HG02852 (cell line): Measurements from ENCODE around the gene STIP1.
A peak's percentile ranks its signal among the peaks of the same experiment; 100 is the strongest.

Source experiments
- ATAC-seq: cut with Tn5 transposase; IDR thresholded peaks from one replicate; pipeline ENCODE4 v1.9.1; 2021; ENCODE audit warnings: mild to moderate bottlenecking, moderate library complexity; ENCODE audit not compliant: unreplicated experiment

The STIP1 gene

DNA sequence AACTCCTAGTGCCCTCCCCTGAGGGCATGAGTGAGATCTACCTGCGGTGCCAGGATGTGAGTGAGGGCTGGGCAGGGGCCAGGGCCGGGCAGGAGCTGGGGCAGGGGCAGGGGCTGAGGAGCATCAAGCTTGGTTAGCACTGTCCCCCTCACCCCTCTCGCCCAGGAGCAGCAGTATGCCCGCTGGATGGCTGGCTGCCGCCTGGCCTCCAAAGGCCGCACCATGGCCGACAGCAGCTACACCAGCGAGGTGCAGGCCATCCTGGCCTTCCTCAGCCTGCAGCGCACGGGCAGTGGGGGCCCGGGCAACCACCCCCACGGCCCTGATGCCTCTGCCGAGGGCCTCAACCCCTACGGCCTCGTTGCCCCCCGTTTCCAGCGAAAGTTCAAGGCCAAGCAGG, 34.3 kb downstream of the STIP1 start:
- no peak for ATAC-seq

GRCh38 chr11:64220798-64221197, 34.8 kb downstream of the STIP1 start:
- ATAC-seq: no peak

DNA sequence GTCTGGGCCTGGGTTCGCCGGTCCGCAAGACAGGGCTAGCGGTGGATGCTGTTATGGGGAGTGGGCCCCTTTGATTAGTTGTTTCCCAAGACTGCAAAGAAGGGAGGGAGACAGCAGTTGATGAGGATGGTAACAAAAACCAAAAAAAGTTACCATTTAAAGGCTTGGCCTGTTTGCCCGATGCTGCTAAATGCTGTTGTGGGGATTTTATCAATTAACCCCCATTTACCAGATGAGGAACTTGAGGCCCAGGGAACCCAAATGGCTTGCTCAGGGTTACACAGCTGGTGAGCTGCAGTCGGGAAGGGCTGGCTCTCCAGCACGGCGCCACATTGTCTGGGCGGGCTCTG, 36.7 kb downstream of the STIP1 start:
- ATAC-seq: no peak

DNA sequence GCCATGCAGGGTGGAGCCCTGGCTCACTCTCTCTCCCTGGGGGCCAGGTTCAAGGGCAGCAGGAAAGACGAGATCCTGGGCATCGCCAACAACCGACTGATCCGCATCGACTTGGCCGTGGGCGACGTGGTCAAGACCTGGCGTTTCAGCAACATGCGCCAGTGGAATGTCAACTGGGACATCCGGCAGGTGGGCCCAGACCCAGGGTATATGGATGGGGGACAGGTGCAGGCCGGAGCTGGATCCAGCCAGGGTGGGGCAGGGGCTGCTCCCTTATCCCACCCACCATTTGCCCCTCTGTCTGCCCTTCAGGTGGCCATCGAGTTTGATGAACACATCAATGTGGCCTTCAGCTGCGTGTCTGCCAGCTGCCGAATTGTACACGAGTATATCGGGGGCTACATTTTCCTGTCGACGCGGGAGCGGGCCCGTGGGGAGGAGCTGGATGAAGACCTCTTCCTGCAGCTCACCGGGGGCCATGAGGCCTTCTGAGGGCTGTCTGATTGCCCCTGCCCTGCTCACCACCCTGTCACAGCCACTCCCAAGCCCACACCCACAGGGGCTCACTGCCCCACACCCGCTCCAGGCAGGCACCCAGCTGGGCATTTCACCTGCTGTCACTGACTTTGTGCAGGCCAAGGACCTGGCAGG, 37.2 kb downstream of the STIP1 start:
- no peak for ATAC-seq

- ATAC-seq: no peak
Measured at GRCh38 chr11:64224151-64224890, 38.4 kb downstream of the STIP1 start.

- ATAC-seq: no peak
Measured at GRCh38 chr11:64224891-64225607, 39.1 kb downstream of the STIP1 start.

- ATAC-seq: peak; percentile 57
Measured at GRCh38 chr11:64225608-64226506, 39.9 kb downstream of the STIP1 start, which contains the start of the genes NUDT22 and TRPT1. NUDT22 (plus strand) TSS chr11:64226274; CDS start chr11:64226653, 379 bp downstream. TRPT1 (minus strand) TSS chr11:64226186; CDS start chr11:64225860, 326 bp downstream.

DNA sequence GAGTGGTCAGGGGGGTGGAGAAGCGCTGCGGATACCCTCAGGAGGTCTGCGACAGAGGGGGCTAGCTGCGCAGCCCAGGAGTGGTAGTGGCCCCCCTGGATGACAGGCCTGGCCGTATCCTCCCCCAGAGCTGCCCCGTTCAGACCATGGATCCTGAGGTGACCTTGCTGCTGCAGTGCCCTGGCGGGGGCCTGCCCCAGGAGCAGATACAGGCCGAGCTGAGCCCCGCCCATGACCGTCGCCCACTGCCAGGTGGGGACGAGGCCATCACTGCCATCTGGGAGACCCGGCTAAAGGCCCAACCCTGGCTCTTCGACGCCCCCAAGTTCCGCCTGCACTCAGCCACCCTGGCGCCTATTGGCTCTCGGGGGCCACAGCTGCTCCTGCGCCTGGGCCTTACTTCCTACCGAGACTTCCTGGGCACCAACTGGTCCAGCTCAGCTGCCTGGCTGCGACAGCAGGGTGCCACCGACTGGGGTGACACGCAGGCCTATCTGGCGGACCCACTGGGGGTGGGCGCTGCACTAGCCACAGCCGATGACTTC, 40.6 kb downstream of the STIP1 start:
- no peak for ATAC-seq

DNA sequence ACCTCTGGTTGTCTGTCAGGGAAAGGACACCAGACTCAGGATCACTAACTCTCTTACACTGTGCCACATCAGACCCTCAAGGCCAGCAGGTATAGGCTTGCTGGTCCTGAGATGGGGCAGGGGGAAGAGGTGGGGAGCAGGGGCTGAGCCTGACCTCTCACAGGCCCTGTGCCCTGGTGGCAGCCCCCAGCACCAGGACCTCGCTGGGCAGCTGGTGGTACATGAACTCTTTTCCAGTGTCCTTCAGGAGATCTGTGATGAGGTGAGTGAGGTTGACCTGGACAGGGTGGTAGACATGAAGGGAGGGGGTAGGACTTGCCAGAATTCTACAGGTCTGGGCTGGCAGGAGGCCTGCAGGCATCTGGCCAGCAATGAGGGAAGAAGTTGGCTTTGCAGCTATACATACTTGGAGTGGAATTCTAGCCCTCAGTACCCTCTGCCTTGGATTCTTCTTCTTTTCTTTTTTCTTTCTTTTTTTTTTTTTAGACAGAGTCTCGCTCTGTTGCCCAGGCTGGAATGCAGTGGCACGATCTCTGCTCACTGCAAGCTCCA, 41.5 kb downstream of the STIP1 start:
- no peak for ATAC-seq

DNA sequence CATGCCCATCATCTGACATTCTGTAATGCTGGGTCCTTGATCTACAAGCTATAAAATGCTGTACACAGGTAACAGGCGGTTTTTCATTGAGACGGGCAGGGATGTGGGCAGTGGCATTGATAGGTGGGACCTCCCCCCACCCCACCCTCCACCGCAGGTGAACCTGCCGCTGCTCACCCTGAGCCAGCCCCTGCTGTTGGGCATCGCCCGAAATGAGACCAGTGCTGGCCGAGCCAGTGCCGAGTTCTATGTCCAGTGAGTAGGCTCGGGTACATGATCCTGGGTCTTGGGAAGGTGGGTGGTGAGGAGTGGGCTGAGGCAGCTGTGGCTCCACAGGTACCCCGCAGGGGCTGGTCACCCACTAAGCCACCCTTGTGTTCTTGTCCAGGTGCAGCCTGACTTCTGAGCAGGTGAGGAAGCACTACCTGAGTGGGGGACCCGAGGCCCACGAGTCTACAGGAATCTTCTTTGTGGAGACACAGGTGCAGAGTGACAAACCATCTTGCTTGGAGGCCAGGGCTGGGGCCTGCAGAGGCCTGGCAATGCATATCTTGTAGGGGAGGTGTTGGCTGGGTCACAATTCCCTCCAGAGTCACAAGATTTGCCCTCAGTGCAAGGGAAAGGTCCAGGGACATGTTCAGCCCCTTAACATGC, 43.2 kb downstream of the STIP1 start:
- ATAC-seq: no peak

GRCh38 chr11:64229744-64230170, 43.8 kb downstream of the STIP1 start:
- ATAC-seq: no peak

- ATAC-seq: peak; percentile 42
Measured at GRCh38 chr11:64230171-64230984, 44.4 kb downstream of the STIP1 start, which contains the start of gene DNAJC4. DNAJC4 (plus strand) TSS chr11:64230548; CDS start chr11:64230855, 307 bp downstream.

GRCh38 chr11:64230985-64231365, 45.0 kb downstream of the STIP1 start:
- no peak for ATAC-seq

DNA sequence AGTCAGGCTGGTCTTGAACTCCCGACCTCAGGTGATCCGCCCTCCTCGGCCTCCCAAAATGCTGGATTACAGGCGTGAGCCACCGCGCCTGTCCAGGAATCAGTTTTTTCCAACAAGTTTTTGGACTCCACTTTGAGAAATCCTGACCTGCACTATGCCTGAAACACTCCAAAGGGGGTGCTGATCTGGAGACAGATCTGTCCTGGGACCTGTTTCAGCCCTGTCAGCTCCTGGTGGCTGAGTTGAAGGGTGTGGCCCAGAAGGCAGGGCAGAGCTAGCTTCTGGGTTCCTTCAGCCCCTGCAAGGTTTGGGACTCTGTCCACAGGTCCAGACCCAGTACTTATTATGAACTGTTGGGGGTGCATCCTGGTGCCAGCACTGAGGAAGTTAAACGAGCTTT, 45.6 kb downstream of the STIP1 start:
- no peak for ATAC-seq

GRCh38 chr11:64232182-64232966, 46.4 kb downstream of the STIP1 start:
- no peak for ATAC-seq

DNA sequence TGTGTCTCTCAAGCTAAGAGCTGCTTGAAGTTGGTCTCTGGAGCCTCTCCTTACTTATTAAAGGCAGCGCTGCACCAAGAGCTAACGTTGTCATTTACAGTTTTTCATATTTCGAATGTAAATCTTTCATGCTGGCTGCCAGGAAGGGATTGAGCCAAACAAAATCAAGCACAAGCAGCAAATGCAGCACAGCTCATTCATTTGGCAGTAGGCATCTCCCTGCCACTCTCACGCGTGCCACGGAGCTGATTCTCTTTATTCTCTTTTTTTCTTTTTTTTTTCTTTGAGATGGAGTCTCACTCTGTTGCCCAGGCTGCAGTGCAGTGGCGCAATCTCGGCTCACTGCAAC, 47.0 kb downstream of the STIP1 start:
- no peak for ATAC-seq

DNA sequence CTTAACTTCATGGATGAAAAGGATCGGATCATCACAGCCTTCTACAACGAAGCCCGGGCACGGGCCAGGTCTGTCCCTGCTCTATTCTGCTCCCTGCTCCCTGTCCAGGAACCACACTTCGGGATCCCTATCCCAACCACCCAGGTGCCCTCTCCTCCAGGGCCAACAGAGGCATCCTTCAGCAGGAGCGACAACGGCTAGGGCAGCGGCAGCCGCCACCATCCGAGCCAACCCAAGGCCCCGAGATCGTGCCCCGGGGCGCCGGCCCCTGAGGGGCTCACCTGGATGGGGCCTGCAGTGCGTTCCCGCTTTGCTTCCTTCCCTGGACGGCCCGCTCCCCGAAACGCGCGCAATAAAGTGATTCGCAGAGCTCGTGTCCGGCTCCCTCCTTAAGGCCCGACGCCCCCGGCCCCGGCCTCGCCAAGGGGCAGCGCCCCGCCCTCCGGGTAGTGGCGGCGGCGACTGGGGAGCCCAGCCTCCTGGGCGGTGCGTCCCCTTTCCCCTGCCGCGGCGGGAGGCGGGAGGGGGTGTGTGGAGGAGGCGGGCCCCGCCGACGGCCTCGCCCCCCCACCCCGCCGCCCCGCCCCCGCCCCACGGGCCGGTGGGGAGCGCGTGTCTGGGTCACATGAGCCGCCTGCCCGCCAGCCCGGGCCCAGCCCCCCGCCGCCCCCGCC, 48.1 kb downstream of the STIP1 start, which contains the start of gene VEGFB:
TSS of gene VEGFB (plus strand) at position 672 of the 674 bp plus-strand sequence. CDS start 250 bp downstream, outside the sequence.
- ATAC-seq: peak; percentile 32
